ENCODE measurements around the gene DHCR7. TPM values are rescaled to one million over a fixed set of nuclear protein-coding genes. Genes with fewer than 3 reads are reported as not detected.

The DHCR7 gene
- total and polyA plus RNA-seq, 2 donors (not counting 1 experiment from before 2014, with no cell fraction given): 6.9 to 15.3 TPM

- Histone ChIP-seq H3K27me3 (replicated peaks in 1 of 4; ENCODE audit: control extremely low read depth in 1 of 4, control insufficient read depth in 3 of 4, insufficient read depth in 4 of 4, low read length in 3 of 4) (no peaks in the 10 kb centered on the region), H3K27ac (ENCODE audit: low read length in 2 of 2) (no peak overlapping the region), H4K20me1 (ENCODE audit: control insufficient read depth, insufficient read depth, low read length, poor library complexity, severe bottlenecking) (peaks cover 49% of the 10 kb centered on the region), H3K9ac (ENCODE audit: low read length) (peak overlapping the region; percentile 89), H3K4me3 (ENCODE audit: control extremely low read depth in 1 of 5, extremely low read depth in 1 of 5, insufficient read depth in 1 of 5, low read depth in 2 of 5, low read length in 4 of 5) (peak overlapping the region in 4 of 5 experiments; percentile 86 to 98 (median 94)), H3K36me3 (replicated peaks in 1 of 2; ENCODE audit: control extremely low read depth in 1 of 2, control insufficient read depth in 1 of 2, extremely low read depth in 1 of 2, insufficient read depth in 2 of 2, low read length in 1 of 2) (peaks cover 0 to 41% of the 10 kb centered on the region in 2 experiments), H2AFZ (ENCODE audit: insufficient read depth, low read depth, low read length, poor library complexity, severe bottlenecking) (no peak overlapping the region), H3K4me1 (ENCODE audit: control insufficient read depth in 2 of 2, insufficient read depth in 2 of 2, low read length in 2 of 2) (peaks cover 26 to 40% of the 10 kb centered on the region in 2 donors), H3K4me2 (replicated peaks; ENCODE audit: low read depth, low read length, poor library complexity, severe bottlenecking) (peak overlapping the region; percentile 86), H3K9me3 (ENCODE audit: control extremely low read depth in 1 of 3, control insufficient read depth in 2 of 3, insufficient read depth in 1 of 3, low read length in 2 of 3) (no peaks in the 10 kb centered on the region), H3K79me2 (ENCODE audit: control insufficient read depth, insufficient read depth, low read length) (peaks cover 38% of the 10 kb centered on the region)
- peak overlapping the region; percentile 80 for H3K27ac Mint-ChIP-seq
- no peak for DNase-seq
- H3K9me3 Mint-ChIP-seq (ENCODE audit: insufficient read depth): no peaks in the 10 kb centered on the region
- H3K27me3 Mint-ChIP-seq: no peaks in the 10 kb centered on the region
- TF ChIP-seq, protein P1, sequence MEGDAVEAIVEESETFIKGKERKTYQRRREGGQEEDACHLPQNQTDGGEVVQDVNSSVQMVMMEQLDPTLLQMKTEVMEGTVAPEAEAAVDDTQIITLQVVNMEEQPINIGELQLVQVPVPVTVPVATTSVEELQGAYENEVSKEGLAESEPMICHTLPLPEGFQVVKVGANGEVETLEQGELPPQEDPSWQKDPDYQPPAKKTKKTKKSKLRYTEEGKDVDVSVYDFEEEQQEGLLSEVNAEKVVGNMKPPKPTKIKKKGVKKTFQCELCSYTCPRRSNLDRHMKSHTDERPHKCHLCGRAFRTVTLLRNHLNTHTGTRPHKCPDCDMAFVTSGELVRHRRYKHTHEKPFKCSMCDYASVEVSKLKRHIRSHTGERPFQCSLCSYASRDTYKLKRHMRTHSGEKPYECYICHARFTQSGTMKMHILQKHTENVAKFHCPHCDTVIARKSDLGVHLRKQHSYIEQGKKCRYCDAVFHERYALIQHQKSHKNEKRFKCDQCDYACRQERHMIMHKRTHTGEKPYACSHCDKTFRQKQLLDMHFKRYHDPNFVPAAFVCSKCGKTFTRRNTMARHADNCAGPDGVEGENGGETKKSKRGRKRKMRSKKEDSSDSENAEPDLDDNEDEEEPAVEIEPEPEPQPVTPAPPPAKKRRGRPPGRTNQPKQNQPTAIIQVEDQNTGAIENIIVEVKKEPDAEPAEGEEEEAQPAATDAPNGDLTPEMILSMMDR (IDR thresholded peaks at IDR 0.05): no peak
- no peak for TF ChIP-seq EZH2 (IDR thresholded peaks at IDR 0.05; ENCODE audit: borderline replicate concordance, insufficient read depth, low read depth, low read length, poor library complexity, severe bottlenecking)
- ChIA-PET CTCF (no interaction called here), POLR2A (no interaction called here)
- peaks cover 49% of the 10 kb centered on the region for H3K4me1 Mint-ChIP-seq
- H3K4me3 Mint-ChIP-seq: peak overlapping the region; percentile 93
- ATAC-seq (ENCODE audit: low read depth): no peak
- 43% methylated on average over 4 of the region's 7 CpGs for WGBS (ENCODE audit: insufficient coverage)
- intact Hi-C loops (cut with micrococcal nuclease): loop anchor here (2.0 to 10.0 kb wide), 3 partner anchors 201 to 1252 kb away; partner anchors contain the start of genes FADD and SHANK2
These were observed 5.7 kb upstream of the DHCR7 start for GRCh38 chr11:71453918-71454304.
